H1 (cell line): ENCODE measurements around the gene BTNL2. TPM values are rescaled to one million over a fixed set of nuclear protein-coding genes. Genes with fewer than 3 reads are reported as not detected.

Experiments
- CTCF ChIA-PET: fragments of 300-600 bp; sonication (Branson Sonifier 250); formaldehyde crosslinking; loops from one replicate; lab custom pipeline; 2021; ENCODE audit not compliant: partially characterized antibody; lab: Charles Lee
- POLR2A ChIA-PET: fragments of 300-600 bp; sonication (Branson Sonifier 250); formaldehyde crosslinking; loops from one replicate; lab custom pipeline; 2021; ENCODE audit warnings: inconsistent platforms; ENCODE audit not compliant: partially characterized antibody; lab: Charles Lee
- DNase-seq, 2 experiments: peaks; one replicate each; pipeline versions ENCODE4 v3.0.0 to v3.0.0-alpha.2; 2010 to 2022; ENCODE audit warnings: low spot score in 2 of 2, low read depth in 1 of 2, mixed read lengths in 1 of 2
- FAIRE-seq: peaks from 2 replicates; lab custom pipeline; 2011; peaks lifted over from hg19 to GRCh38; lab: Jason Lieb, UNC
- H2AFZ ChIP-seq: 2 replicates; pipeline ENCODE4 v1.8.1; 2012; ENCODE audit warnings: low read length, inconsistent platforms
- H2AK5ac ChIP-seq: 2 replicates; pipeline ENCODE4 v1.6.1; 2013; ENCODE audit warnings: low read depth, low read length
- H2BK120ac ChIP-seq: replicated peaks from 2 replicates; pipeline ENCODE3; 2013; ENCODE audit warnings: low read depth, low read length, inconsistent platforms
- H2BK12ac ChIP-seq: 2 replicates; pipeline ENCODE4 v1.6.1; 2013; ENCODE audit warnings: low read depth, low read length
- H2BK15ac ChIP-seq: 2 replicates; pipeline ENCODE4 v1.6.1; 2013; ENCODE audit warnings: low read length
- H2BK20ac ChIP-seq: 2 replicates; pipeline ENCODE4 v1.6.1; 2013; ENCODE audit warnings: low read length
- H2BK5ac ChIP-seq: 2 replicates; pipeline ENCODE4 v1.6.1; 2013; ENCODE audit warnings: low read depth, low read length
- H3K14ac ChIP-seq: 2 replicates; pipeline ENCODE4 v1.6.1; 2013; ENCODE audit warnings: inconsistent platforms; ENCODE audit not compliant: insufficient read length
- H3K18ac ChIP-seq: 2 replicates; pipeline ENCODE4 v1.6.1; 2013; ENCODE audit warnings: low read length; ENCODE audit errors: extremely low read depth
- H3K23ac ChIP-seq: 2 replicates; pipeline ENCODE4 v1.6.1; 2013; ENCODE audit warnings: inconsistent platforms; ENCODE audit not compliant: insufficient read length
- H3K23me2 ChIP-seq: 2 replicates; pipeline ENCODE4 v1.6.1; 2013; ENCODE audit warnings: low read depth, low read length
- H3K27ac ChIP-seq: 2 replicates; pipeline ENCODE4 v1.6.1; 2011; ENCODE audit warnings: low read depth, low read length, inconsistent platforms
- H3K27me3 ChIP-seq, 4 experiments: replicated peaks in 1 of 4; 1 replicate in 1 of 4; 2 replicates in 3 of 4; pipeline versions ENCODE4 v1.6.1 to v1.8.1; 2011 to 2013; ENCODE audit warnings: low read length in 3 of 4, mild to moderate bottlenecking in 3 of 4, inconsistent platforms in 2 of 4, mixed read lengths in 2 of 4, moderate library complexity in 1 of 4; ENCODE audit not compliant: control insufficient read depth in 3 of 4, insufficient read depth in 3 of 4; ENCODE audit errors: extremely low read depth in 1 of 4
- H3K36me3 ChIP-seq, 4 experiments: 2 replicates each; pipeline versions ENCODE4 v1.6.1 to v1.8.1; 2011 to 2013; ENCODE audit warnings: mild to moderate bottlenecking in 4 of 4, low read length in 3 of 4, moderate library complexity in 2 of 4, control low read depth in 1 of 4, inconsistent platforms in 1 of 4; ENCODE audit not compliant: insufficient read depth in 4 of 4, control insufficient read depth in 2 of 4
- H3K4ac ChIP-seq: replicated peaks from 2 replicates; pipeline ENCODE3; 2013; ENCODE audit warnings: low read length, low read depth, mixed read lengths, inconsistent platforms; ENCODE audit not compliant: insufficient read length
- H3K4me1 ChIP-seq, 4 experiments: replicated peaks in 1 of 4; 1 replicate in 1 of 4; 2 replicates in 3 of 4; pipeline versions ENCODE4 v1.6.1 to v1.8.1; 2011 to 2013; ENCODE audit warnings: low read length in 3 of 4, inconsistent platforms in 2 of 4, mixed read lengths in 1 of 4; ENCODE audit not compliant: insufficient read depth in 4 of 4, control insufficient read depth in 3 of 4
- H3K4me2 ChIP-seq, 2 experiments: 2 replicates each; pipeline versions ENCODE4 v1.6.1 to v1.8.1; 2011 to 2013; ENCODE audit warnings: low read depth in 2 of 2, low read length in 2 of 2, control low read depth in 1 of 2, inconsistent platforms in 1 of 2, mild to moderate bottlenecking in 1 of 2; ENCODE audit not compliant: insufficient read depth in 1 of 2
- H3K4me3 ChIP-seq, 4 experiments: fragments of 200-600, 300-600 bp in 1 of 4; sonication (generic), shearing (Covaris generic), sonication (Bioruptor Twin) in 1 of 4; 2 replicates each; pipeline versions ENCODE4 v1.5.1 to v1.8.1; 2011 to 2016; ENCODE audit warnings: low read length in 4 of 4, low read depth in 3 of 4, control low read depth in 2 of 4, inconsistent platforms in 2 of 4, mild to moderate bottlenecking in 2 of 4, mixed read lengths in 1 of 4, moderate library complexity in 1 of 4; ENCODE audit not compliant: insufficient read depth in 2 of 4; ENCODE audit errors: extremely low read depth in 1 of 4
- H3K56ac ChIP-seq: replicated peaks from 2 replicates; pipeline ENCODE3; 2013; ENCODE audit warnings: low read depth, mild to moderate bottlenecking, mixed read lengths, low read length, inconsistent platforms; ENCODE audit not compliant: insufficient read length
- H3K79me1 ChIP-seq: 2 replicates; pipeline ENCODE4 v1.6.1; 2013; ENCODE audit warnings: low read depth, low read length, control low read depth
- H3K79me2 ChIP-seq, 2 experiments: 2 replicates each; pipeline versions ENCODE4 v1.6.1 to v1.8.1; 2012 to 2013; ENCODE audit warnings: low read length in 2 of 2, mild to moderate bottlenecking in 2 of 2, inconsistent platforms in 1 of 2; ENCODE audit not compliant: insufficient read depth in 2 of 2, control insufficient read depth in 1 of 2
- H3K9ac ChIP-seq, 4 experiments: replicated peaks in 1 of 4; 1 replicate in 1 of 4; 2 replicates in 3 of 4; pipeline versions ENCODE4 v1.6.1 to v1.8.1; 2011 to 2013; ENCODE audit warnings: low read depth in 3 of 4, low read length in 3 of 4, control low read depth in 2 of 4, mild to moderate bottlenecking in 2 of 4, moderate library complexity in 2 of 4, inconsistent platforms in 1 of 4; ENCODE audit errors: extremely low read depth in 1 of 4
- H3K9me3 ChIP-seq, 2 experiments: 2 replicates each; pipeline versions ENCODE4 v1.6.1 to v1.8.1; 2012 to 2013; ENCODE audit warnings: mild to moderate bottlenecking in 2 of 2, moderate library complexity in 2 of 2, control low read depth in 1 of 2, inconsistent platforms in 1 of 2, low read depth in 1 of 2, low read length in 1 of 2, mixed read lengths in 1 of 2; ENCODE audit not compliant: insufficient read depth in 2 of 2
- H4K20me1 ChIP-seq, 2 experiments: replicated peaks in 1 of 2; 2 replicates each; pipeline versions ENCODE3 to v1.8.1; 2011 to 2013; ENCODE audit warnings: inconsistent platforms in 2 of 2, low read length in 2 of 2, mild to moderate bottlenecking in 1 of 2; ENCODE audit not compliant: insufficient read depth in 2 of 2, control insufficient read depth in 1 of 2
- H4K5ac ChIP-seq: 2 replicates; pipeline ENCODE4 v1.6.1; 2013; ENCODE audit warnings: low read length, low read depth, mixed read lengths, inconsistent platforms; ENCODE audit not compliant: insufficient read length
- H4K8ac ChIP-seq: 2 replicates; pipeline ENCODE4 v1.8.0; 2013; ENCODE audit warnings: mild to moderate bottlenecking, moderate library complexity, low read length, inconsistent platforms; ENCODE audit not compliant: insufficient read depth; ENCODE audit errors: extremely low read depth
- H4K91ac ChIP-seq: replicated peaks from 2 replicates; pipeline ENCODE3; 2013; ENCODE audit warnings: low read length, mixed read lengths, inconsistent platforms; ENCODE audit not compliant: insufficient read length
- CTCF ChIP-seq, 3 experiments: IDR thresholded peaks; 1 replicate in 2 of 3; 2 replicates in 1 of 3; pipeline versions ENCODE4 v1.5.1 to v1.6.1; 2011; ENCODE audit warnings: low read length in 3 of 3, mild to moderate bottlenecking in 3 of 3, inconsistent platforms in 2 of 3, low read depth in 1 of 3, moderate library complexity in 1 of 3; ENCODE audit not compliant: insufficient read depth in 1 of 3; ENCODE audit errors: control extremely low read depth in 1 of 3
- KDM4A ChIP-seq: IDR thresholded peaks from one replicate; pipeline ENCODE4 v1.7.1; 2012; ENCODE audit warnings: low read depth, mild to moderate bottlenecking, moderate library complexity, low read length, inconsistent platforms; ENCODE audit not compliant: severe bottlenecking
- RAD21 ChIP-seq, 2 experiments: IDR thresholded peaks in 1 of 2; conservative IDR thresholded peaks in 1 of 2; 2 replicates each; pipeline ENCODE4 v1.6.1; 2011; ENCODE audit warnings: low read depth in 2 of 2, low read length in 2 of 2, improper control_type of control experiment in 1 of 2, inconsistent platforms in 1 of 2, mild to moderate bottlenecking in 1 of 2, moderate library complexity in 1 of 2
- WGBS, 2 experiments: shearing (Covaris generic) in 1 of 2; methylation state at CpG; one replicate each; pipeline versions ENCODE4 v1.1.6 to v1.1.7; 2013 to 2015; ENCODE audit warnings: low lambda C conversion rate in 2 of 2, mixed read lengths in 2 of 2, inconsistent platforms in 1 of 2, low coverage in 1 of 2, missing lambda C conversion rate in 1 of 2; ENCODE audit not compliant: insufficient replicate concordance in 2 of 2, insufficient coverage in 1 of 2, insufficient read length in 1 of 2; ENCODE audit errors: extremely low coverage in 1 of 2, missing lambda C conversion rate in 1 of 2; 5-methylcytosine and 5-hydroxymethylcytosine counted together
- polyA plus RNA-seq, 7 experiments: library from polyadenylated mRNA; depleted of rRNA in 3 of 7; stranded (reverse) in 5 of 7; unstranded in 2 of 7; fragments of >200 nt in 5 of 7; fragments of 200-250 nt in 2 of 7; gene quantifications; 1 replicate in 5 of 7; 2 replicates in 1 of 7; 4 replicates in 1 of 7; pipeline versions ENCODE4 v1.2.1 to v1.2.3, GENCODE V29; 2011 to 2013; ENCODE audit warnings: missing spikeins in 2 of 7, mixed read lengths in 2 of 7
- total RNA-seq: library from RNA; stranded (reverse); fragmentation: NEBNext Ultra II Directional; extraction: Animal tissue kit (Norgen Biotek cat#: 25700); gene quantifications from 2 replicates; pipeline ENCODE4 v1.2.1, GENCODE V29; 2021

Gene BTNL2
- total and polyA plus RNA-seq, 2 of the 8 experiments (the other 6 are each of a cell fraction or from before 2014, with no cell fraction given): not detected

- 26% methylated on average over 1 of the region's 1 CpG; no CpG with 5 or more reads in 1 of the 2 experiments for WGBS, 2 experiments
- Histone ChIP-seq H3K4me1 (no peaks in the 10 kb centered on the region), H3K4ac (no peak overlapping the region), H2AFZ (no peak overlapping the region), H2BK12ac (no peak overlapping the region), H3K18ac (no peak overlapping the region), H3K56ac (no peak overlapping the region), H4K20me1 (no peaks in the 10 kb centered on the region), H2BK120ac (no peak overlapping the region), H3K27me3 (no peaks in the 10 kb centered on the region), H4K91ac (no peak overlapping the region), H4K8ac (no peak overlapping the region), H3K14ac (no peak overlapping the region), H3K9me3 (no peaks in the 10 kb centered on the region)
- POLR2A ChIA-PET: no interaction called here
- DNase-seq: no peak
- TF ChIP-seq CTCF (IDR thresholded peaks at IDR 0.05; ENCODE audit: control extremely low read depth in 1 of 3, insufficient read depth in 1 of 3, low read depth in 1 of 3, low read length in 3 of 3): peak in 2 of 3 experiments; percentile 29 to 30; a peak in 2 of 4 replicates
- TF ChIP-seq RAD21 (IDR thresholded peaks at IDR 0.05 in 1 of 2, conservative IDR thresholded peaks at IDR 0.05 in 1 of 2; ENCODE audit: low read depth in 2 of 2, low read length in 2 of 2): peak in 1 of 2 experiments; percentile 66
- TF ChIP-seq KDM4A: no peak
- TF ChIP-seq, all 59 proteins: peak for 2
- Histone ChIP-seq H2BK5ac (no peak overlapping the region), H3K27ac (no peak overlapping the region), H3K36me3 (no peaks in the 10 kb centered on the region), H3K23ac (no peak overlapping the region), H3K4me3 (no peak overlapping the region), H3K4me2 (no peak overlapping the region), H2BK20ac (no peak overlapping the region), H2AK5ac (no peak overlapping the region), H3K79me2 (no peaks in the 10 kb centered on the region), H3K9ac (no peak overlapping the region), H3K79me1 (no peaks in the 10 kb centered on the region), H4K5ac (no peak overlapping the region), H3K23me2 (no peaks in the 10 kb centered on the region), H2BK15ac (no peak overlapping the region)
- peak; percentile 71 for FAIRE-seq
- CTCF ChIA-PET: interaction anchor here (0.6 to 2.5 kb wide), 17 partner anchors 9 to 365 kb away, joined by 3 to 12 read pairs (median 4); no protein-coding TSS in a partner anchor
Observed at GRCh38 chr6:32432050-32432450, 25.1 kb upstream of the BTNL2 start.
